Activated T-cell treated with anti-CD3 and anti-CD28 coated beads for 4 hours (primary cell): ENCODE data around the gene SPATA25.
A peak's percentile ranks its signal among the peaks of the same experiment; 100 is the strongest.
"Not testable (repeated sequence)": the region's sequence is repeated elsewhere in the genome, so short reads cannot be mapped to it uniquely, and the experiment has no call there.

Source experiments
- DNase-seq: peaks from one replicate; pipeline ENCODE4 v3.0.0-alpha.2; 2020

Gene SPATA25

DNA sequence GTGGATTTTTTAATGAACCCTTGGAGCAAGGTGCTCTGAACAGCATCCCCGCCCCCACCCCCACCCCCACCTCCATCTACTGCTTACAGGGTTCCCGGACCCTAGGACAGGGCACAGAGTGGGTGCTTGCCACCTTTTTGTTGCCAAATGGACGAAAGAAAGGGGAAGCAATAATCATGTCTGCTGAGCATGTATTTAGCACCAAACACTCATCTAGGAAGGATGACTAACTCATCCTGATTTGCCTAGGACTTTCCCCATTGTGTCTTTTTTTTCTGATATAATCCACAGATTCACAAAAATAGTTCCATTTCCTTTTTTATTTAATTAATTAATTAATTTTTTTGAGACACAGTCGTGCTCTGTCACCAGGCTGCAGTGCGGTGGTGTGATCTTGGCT lies 25.7 kb upstream of the SPATA25 start:
- DNase-seq = no peak

DNA sequence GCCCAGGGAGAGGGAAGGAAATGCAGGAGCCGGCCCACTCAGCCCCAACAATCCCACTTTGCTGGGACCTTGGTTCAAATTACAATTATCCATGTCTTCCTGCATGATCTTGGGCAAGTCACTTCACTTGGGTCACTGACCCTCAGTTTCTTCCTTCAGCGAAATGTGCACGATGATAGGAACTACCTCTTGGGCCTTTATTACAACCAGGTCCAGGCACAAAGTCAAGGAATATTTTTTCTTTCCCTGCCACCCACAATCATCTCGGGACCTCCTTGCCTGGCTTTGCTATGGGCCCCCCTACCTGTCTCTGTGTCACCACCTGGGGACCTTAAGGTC lies 24.9 kb upstream of the SPATA25 start:
- no peak for DNase-seq

GRCh38 chr20:45911486-45912343 lies 24.3 kb upstream of the SPATA25 start, which contains the start of gene PLTP:
Gene PLTP (minus strand): TSS chr20:45912155. CDS start chr20:45911452, 703 bp downstream.
- no peak for DNase-seq

DNA sequence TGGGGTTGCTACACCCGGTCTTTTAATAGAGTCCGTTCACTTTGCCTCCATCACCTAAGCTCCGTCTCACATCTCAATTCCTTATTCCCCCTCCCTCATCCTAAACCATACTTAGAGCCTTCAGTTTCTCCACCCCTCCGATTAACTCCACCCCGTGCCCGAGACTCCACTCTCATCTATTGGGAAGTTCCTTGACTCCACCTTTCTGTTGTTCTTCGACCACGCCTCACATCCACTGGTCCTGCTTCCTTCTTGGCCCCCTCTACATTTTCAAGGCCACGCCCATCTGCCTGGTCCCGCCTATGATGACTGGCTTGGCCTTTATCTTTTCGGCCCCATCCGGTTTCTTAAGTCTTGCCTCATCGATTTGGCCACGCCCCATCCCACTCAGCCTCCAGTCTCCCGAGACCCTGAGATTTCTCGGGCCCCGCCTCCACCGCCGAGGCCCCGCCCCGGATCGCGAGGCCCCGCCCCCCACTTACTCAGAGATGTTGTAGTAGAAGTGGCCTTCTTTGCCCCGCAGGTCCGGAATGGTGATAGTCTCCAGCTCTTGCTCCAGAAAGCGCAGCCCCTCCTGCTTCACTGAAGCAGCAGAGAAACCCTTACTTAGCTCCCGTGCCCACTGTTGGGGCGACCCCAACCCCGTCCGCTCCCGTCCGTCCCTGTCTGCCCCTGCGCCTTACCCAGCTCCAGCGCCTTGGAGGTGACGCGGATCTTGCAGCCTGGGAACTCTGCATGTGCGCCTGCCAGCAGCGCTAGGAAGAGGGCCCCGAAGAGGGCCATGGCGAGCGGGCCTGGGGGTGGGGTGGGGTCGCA lies 23.5 kb upstream of the SPATA25 start:
- peak; percentile 92 for DNase-seq

DNA sequence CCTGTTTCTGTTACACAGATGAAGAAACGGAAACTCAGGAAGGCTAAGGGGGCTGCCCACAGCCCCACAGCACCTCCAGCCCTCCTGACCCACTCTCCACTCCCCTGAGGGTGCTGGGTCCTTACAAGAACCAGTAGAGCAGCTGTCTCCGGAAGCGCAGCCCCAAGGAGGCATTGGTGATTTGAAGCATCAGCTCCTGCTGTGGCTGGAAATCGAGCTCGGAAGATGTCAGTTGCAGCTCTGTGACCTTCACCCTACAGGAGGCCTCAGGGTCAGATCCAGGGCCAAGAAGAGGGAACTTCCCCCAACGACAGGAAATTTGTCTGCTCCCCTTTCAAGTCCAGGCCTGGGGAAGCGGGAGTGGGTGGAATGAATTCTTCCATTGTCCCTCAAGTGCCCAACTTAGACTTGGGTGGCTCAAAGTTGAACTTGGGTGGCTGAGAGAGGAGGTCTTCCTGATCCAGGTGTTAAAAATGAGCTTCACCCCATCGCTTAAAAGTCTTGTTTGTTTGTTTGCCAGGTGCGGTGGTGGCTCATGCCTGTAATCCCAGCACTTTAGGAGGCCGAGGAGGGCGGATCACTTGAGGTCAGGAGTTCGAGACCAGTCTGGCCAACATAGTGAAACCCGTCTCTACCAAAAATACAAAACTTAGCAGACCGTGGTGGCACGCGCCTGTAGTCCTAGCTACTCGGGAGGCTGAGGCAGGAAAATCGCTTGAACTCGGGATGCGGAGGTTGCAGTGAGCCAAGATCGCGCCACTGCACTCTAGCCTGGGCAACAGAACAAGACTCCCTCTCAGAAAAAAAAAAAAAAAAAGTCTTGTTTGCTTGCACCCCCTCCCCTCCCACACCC lies 22.6 kb upstream of the SPATA25 start:
- no peak for DNase-seq

GRCh38 chr20:45909336-45909808 lies 21.9 kb upstream of the SPATA25 start:
- no peak for DNase-seq

DNA sequence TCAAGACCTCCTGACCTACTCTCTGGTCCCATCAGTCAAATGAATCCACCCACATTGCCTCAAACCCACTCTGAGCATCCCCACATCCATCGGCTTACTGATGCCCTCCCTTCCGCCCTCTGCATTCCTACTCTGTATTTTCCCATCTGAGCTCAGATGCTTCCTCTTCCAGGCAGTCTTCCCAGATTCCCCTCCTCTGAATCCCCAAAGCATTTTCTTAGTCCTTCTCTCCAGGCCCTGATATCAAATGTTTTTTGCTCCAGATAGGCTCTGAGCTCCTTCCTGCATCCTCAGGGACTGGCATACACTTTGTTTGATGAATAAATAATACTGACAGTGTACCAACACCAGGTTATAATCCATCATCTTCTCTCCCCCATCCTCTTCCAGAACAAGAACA lies 20.7 kb upstream of the SPATA25 start:
- no peak for DNase-seq

GRCh38 chr20:45907219-45907948 lies 20.0 kb upstream of the SPATA25 start:
- DNase-seq = no peak

- no peak for DNase-seq
Measured at GRCh38 chr20:45905505-45906079, 18.2 kb upstream of the SPATA25 start.

DNA sequence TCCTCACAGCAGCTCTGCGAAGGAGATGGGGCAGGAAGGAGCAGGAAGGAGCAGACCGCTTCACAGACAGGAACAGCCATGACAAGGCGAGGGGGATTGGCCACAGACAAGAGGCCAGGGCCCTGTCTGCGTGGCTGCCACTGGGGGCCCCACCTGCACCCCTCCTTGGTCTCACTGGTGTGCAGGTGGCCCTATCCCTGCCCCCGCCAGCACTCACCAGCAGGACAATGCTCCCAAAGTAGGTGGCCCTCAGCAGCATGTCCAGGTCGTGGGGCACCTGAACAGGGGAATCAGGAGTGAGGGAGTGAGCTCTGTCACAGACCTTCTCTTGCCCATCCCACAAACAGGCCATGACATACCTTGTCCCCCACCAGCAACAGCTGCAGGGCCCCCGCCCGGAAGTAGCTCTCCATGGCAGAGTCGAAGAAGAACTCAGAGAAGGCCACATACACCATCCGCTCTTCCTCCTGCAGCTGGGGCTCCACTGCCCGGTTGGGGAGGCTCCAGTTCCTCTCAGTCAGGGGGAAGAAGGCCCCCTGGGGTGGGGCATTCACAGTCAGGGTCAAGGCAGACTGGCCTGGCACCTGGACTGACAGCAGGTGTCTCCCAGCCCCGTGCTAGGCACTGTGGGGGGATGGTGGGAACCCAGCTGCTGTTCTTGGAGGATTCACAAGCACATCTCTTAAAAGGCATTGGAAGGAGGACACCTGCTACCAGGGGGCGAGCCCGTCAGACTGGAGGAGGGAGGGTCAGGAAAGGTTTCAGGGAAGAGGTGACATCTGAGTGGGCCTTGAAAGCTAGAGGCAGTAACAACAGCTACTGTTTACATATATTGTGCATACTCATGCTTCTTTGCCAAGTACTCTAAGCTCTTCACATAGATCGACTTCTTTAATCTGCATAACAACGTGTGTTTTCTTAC lies 17.4 kb upstream of the SPATA25 start:
- no peak for DNase-seq

DNA sequence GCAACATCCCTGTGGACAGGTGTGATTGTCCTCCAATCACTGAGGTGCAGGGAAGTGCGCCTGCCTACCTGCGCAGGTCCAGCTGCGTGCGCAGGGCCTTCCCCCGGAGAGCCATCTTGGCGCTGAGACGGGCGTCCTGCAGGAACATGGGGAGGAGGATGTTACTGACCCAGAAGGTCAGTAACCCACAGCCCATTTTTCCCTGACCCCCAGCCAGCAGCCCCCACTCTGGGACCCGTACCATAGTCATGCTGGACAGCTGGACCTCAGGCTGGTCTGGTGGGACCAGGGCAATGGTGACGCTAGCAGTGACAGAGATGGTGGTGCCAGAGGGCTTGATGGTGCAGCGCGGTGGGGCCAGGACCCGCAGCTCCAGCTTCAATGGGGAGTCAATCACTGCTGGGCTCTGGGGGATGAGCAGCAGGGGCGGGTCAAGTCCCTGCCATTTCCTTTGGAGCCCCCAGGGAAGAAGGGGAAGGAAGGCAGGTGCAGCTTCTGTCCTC lies 14.8 kb upstream of the SPATA25 start:
- DNase-seq = no peak

- DNase-seq = not testable (repeated sequence)
Measured at GRCh38 chr20:45901332-45901731, 13.9 kb upstream of the SPATA25 start.

DNA sequence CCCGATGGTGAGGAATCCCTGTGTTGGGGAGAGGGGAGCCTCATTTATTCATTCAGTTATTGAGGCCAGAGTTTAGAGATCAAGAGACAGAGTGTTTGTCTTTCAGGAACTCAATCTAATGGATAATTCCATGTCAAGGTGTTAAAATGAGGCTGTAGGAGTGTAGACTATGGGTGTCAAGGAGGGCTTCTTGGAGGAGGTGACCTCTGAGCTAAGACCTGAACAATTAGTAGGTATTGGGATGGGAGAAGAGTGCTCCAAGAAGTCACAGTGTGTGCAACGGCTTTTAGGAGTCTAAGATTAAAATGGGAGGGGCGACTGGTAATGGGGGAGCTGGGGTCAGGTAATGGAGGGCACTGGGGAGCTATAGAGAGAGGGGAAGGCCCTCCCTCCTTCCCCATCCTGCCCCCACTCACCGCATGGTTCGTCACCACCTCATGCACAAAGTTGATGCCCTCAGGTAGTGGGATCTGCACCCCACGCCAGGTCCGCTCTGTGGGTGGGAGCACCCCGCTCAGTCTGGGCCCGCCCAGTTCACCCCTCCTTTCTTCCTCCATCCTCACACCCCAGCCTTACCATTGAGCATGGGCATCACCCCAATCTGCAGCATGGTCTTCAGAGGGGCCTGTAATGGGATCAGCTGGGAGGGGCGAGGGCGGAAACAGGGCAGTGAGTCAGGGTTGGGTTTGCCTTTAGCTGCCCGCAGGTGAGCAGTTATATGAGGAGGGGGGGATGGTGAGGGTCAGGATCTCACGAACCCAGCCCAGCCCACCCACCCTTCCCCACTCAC lies 11.8 kb upstream of the SPATA25 start:
- no peak for DNase-seq

GRCh38 chr20:45898285-45898684 lies 10.9 kb upstream of the SPATA25 start:
- DNase-seq = no peak

DNA sequence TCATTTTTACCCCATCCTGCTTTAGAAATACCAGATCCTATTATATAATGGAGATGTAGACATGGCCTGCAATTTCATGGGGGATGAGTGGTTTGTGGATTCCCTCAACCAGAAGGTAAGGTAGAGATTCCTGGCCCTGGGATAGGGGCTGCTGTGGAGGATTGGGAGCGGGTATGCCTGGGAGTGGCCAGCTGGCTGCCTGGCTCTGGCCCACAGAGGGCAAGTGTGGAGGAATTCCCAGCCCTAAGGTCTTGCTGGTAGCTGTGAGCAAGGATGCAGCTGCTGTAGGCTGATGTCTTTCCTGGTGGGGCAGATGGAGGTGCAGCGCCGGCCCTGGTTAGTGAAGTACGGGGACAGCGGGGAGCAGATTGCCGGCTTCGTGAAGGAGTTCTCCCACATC lies 10.3 kb upstream of the SPATA25 start:
- DNase-seq = no peak

DNA sequence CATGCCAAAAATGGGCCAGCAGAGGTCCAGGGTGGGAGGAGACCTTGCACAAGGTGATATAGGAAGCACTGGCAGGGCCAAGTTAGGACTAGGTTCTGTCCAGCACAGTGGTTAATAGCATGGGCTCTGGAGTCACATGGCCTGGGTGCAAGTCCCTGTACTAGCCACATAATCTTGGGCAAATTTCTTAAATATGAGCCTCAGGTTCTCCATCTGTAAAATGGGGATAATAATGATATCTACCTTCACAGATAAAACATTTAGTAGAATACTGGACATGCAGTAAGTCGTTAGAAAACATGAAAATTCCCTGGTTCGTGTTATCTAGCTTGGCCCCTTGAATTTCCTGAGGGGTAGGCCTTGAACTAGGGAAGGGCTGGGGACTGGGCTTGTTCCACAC lies 9.9 kb upstream of the SPATA25 start:
- DNase-seq = no peak

DNA sequence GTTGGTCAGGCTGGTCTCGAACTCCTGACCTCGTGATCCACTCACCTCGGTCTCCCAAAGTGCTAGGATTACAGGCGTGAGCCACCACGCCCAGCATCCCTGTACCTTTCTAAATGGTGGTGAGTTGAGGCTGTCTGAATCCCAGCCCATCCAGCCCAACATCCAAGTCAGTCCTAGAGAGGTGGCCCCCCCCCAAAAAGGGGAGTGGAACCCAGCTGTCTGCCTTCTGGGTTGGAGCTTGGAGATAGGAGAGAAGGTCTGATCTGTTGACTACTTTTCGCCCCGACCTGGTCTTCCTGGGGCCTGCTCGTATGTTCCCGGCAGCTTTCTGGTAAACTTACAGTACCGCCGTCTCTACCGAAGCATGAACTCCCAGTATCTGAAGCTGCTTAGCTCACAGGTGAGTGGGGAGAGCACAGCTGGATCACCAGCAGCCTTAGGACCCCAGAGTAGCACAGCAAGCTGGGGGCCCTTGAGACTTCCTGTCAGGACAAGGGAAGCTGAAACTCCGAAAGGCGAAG lies 9.3 kb upstream of the SPATA25 start:
- DNase-seq = no peak

DNA sequence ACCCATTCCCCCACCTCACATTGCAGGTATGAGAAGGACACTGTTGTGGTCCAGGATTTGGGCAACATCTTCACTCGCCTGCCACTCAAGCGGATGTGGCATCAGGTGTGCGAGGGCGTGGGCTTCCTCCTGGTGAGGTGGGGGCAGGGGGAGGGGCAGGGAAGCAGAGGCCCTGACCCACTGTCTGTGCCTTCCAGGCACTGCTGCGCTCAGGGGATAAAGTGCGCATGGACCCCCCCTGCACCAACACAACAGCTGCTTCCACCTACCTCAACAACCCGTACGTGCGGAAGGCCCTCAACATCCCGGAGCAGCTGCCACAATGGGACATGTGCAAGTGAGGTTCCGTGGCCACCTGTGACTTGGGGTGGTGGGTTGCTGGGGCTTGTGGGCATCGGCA lies 7.4 kb upstream of the SPATA25 start:
- no peak for DNase-seq

DNA sequence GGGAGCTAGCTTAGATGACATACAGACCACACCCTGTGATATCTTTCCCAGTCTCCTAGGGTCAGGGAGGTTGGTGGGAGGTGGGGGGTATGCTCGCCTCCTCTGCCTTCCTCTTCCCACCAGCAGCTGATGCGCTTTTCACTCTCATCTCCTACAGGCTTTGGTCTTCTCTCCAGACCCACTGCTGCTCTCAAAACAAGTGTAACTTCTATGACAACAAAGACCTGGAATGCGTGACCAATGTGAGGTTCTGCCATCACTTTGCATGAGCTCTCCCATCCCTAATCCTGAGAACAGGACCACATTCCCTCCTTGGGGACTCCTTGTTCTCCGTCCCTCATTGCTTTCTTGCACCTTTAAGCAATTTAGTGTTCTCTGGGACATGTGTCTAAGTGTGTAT lies 6.4 kb upstream of the SPATA25 start:
- DNase-seq = no peak
